MM.1S (cell line): ENCODE data around the gene PCNX3.

Source experiments
- EZH2 ChIP-seq: fragments of 300-600 bp; sonication (generic); optimal IDR thresholded peaks from 2 replicates; pipeline ENCODE3; 2017; ENCODE audit warnings: low read depth, mild to moderate bottlenecking, antibody characterized with exemption, low read length, mixed read lengths
- EZH2phosphoT487 ChIP-seq: fragments of 300-600 bp; sonication (generic); IDR thresholded peaks from 2 replicates; pipeline ENCODE4 v1.6.1; 2018; ENCODE audit warnings: antibody characterized with exemption, low read length
- TF ChIP-seq, protein P1 (sequence below): fragments of 300-600 bp; sonication (generic); IDR thresholded peaks from 2 replicates; pipeline ENCODE4 v1.5.1; 2016; ENCODE audit warnings: antibody characterized with exemption, low read length, mixed read lengths

DNA sequence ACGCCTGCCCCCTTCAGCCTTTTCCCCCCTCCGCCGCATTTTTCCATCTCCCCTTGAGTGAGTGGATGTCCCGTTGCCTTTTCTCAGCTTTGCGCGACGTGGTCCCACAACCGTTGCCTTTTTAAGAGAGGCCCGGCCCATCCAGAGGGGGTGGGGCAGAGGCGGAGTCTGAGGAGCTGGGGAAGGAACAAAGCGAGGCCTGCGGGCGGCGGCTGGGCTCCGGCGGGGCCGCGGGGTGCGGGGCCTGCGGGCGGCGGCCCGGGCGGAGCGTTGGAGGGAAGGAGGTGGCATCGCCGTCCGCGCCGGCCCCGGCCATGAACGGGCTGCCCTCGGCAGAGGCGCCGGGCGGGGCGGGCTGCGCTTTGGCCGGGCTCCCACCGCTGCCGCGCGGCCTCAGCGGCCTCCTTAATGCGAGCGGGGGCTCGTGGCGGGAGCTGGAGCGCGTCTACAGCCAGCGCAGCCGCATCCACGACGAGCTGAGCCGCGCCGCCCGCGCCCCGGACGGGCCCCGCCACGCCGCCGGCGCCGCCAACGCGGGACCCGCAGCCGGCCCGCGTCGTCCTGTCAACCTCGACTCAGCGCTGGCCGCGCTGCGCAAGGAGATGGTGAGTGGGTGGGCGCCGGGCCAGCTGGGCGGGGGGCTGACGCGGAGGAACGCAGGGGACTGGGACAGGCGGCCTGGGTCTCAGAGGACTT, 43.1 kb upstream of the PCNX3 start, which contains the start of gene FAM89B:
- TF ChIP-seq, protein P1, sequence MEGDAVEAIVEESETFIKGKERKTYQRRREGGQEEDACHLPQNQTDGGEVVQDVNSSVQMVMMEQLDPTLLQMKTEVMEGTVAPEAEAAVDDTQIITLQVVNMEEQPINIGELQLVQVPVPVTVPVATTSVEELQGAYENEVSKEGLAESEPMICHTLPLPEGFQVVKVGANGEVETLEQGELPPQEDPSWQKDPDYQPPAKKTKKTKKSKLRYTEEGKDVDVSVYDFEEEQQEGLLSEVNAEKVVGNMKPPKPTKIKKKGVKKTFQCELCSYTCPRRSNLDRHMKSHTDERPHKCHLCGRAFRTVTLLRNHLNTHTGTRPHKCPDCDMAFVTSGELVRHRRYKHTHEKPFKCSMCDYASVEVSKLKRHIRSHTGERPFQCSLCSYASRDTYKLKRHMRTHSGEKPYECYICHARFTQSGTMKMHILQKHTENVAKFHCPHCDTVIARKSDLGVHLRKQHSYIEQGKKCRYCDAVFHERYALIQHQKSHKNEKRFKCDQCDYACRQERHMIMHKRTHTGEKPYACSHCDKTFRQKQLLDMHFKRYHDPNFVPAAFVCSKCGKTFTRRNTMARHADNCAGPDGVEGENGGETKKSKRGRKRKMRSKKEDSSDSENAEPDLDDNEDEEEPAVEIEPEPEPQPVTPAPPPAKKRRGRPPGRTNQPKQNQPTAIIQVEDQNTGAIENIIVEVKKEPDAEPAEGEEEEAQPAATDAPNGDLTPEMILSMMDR: no peak
- TF ChIP-seq EZH2 (no peak), EZH2phosphoT487 (no peak)
